Cardiac fibroblast (primary cell): Measurements from ENCODE around the gene MAN1C1.

ENCODE experiments used
- DNase-seq, 2 donors: peaks; one replicate each; pipeline versions ENCODE4 v3.0.0 to v3.0.0-alpha.2; 2010; ENCODE audit warnings: low read depth in 2 of 2
- H3K4me3 ChIP-seq, 2 donors: replicated peaks in 1 of 2; 1 replicate in 1 of 2; 2 replicates in 1 of 2; pipeline ENCODE4 v1.5.1; 2011; ENCODE audit warnings: low read depth in 2 of 2, low read length in 2 of 2, mild to moderate bottlenecking in 2 of 2, moderate library complexity in 1 of 2
- TF ChIP-seq, protein P1 (sequence below): IDR thresholded peaks from one replicate; pipeline ENCODE4 v1.5.1; 2011; ENCODE audit warnings: low read depth, mild to moderate bottlenecking, low read length, inconsistent platforms

The MAN1C1 gene

DNA sequence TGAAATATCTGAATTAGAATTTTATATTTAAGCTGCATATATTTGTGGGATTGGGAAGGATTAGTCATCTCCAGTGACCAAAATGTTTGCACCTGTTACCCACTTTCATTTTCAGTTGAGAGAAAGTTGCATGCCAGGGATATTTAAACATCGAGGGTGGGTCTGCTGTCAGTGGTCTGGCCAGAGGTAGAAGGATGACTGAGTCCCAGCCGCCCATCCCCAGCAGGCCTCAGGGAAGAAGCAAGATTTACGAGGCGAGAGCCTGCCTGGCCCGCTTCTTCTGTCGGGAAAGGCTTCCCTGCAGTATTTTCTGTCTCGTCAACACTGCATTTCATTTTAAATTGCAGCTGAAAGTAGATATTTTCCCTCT, 1.4 kb upstream of the MAN1C1 start:
- DNase-seq = no peak
- no peak overlapping the region for H3K4me3 ChIP-seq
- TF ChIP-seq, protein P1, sequence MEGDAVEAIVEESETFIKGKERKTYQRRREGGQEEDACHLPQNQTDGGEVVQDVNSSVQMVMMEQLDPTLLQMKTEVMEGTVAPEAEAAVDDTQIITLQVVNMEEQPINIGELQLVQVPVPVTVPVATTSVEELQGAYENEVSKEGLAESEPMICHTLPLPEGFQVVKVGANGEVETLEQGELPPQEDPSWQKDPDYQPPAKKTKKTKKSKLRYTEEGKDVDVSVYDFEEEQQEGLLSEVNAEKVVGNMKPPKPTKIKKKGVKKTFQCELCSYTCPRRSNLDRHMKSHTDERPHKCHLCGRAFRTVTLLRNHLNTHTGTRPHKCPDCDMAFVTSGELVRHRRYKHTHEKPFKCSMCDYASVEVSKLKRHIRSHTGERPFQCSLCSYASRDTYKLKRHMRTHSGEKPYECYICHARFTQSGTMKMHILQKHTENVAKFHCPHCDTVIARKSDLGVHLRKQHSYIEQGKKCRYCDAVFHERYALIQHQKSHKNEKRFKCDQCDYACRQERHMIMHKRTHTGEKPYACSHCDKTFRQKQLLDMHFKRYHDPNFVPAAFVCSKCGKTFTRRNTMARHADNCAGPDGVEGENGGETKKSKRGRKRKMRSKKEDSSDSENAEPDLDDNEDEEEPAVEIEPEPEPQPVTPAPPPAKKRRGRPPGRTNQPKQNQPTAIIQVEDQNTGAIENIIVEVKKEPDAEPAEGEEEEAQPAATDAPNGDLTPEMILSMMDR = no peak

DNA sequence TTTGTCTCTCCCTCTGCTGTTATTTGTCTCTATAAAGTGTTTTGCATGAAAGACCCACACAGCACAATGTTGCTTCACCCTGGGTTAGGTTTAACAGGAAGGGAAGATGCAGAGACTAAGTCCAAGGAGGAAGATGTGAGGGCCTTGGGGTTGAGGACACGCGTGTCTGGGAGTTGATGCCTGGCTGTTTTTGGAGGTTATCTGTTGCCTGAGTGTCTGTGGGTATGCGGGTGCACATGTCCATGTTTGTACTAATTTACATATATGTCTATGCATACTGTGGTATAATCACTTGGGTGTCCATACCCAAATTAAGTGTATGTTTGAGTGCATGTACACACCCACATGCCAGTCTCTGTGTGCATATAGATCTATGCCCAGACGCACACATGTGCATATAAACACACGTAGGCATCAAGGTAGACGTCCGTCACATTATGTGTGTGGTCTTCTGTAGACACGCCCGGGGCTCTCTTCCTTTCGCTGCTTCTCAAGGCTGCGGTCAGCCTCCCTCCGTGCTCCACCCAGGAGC, 962 bp upstream of the MAN1C1 start:
- TF ChIP-seq, protein P1 = no peak
- DNase-seq = no peak
- H3K4me3 ChIP-seq = peak overlapping the region; percentile 45 to 50

DNA sequence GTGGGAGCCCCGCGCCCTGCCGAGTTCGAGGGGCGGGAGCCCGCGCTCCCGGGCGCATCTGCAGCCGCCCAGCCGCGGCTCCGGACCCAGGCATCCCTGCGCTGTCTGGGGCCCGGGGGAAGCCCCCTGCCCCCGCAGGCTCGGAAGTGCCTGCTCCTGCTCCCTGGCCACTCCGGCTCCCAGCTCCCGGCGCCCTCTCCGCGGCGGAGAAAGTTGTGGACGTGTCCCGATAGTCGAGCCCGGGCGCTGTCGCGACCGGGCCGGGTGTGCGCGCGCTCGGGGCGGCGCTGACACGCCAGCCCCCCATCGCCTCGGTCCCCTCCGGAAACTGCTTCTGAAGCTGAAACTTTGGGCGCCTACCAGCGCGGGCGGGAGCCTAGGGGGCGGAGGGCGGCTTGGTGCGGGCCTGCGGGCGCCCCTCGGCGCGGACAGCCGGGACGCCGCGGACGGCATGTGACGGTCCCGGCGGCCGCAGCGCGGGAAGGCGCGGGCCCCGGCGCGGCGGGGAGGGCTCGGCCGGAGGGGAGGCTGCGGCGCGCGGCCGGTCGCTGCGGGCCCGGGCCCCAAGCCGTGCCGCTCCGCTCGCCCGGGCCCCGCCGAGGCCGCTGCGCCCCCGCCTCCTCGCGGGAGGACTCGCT, 515 bp downstream of the MAN1C1 start:
- TF ChIP-seq, protein P1 = no peak
- DNase-seq = no peak
- peak overlapping the region; percentile 50 to 65 for H3K4me3 ChIP-seq

DNA sequence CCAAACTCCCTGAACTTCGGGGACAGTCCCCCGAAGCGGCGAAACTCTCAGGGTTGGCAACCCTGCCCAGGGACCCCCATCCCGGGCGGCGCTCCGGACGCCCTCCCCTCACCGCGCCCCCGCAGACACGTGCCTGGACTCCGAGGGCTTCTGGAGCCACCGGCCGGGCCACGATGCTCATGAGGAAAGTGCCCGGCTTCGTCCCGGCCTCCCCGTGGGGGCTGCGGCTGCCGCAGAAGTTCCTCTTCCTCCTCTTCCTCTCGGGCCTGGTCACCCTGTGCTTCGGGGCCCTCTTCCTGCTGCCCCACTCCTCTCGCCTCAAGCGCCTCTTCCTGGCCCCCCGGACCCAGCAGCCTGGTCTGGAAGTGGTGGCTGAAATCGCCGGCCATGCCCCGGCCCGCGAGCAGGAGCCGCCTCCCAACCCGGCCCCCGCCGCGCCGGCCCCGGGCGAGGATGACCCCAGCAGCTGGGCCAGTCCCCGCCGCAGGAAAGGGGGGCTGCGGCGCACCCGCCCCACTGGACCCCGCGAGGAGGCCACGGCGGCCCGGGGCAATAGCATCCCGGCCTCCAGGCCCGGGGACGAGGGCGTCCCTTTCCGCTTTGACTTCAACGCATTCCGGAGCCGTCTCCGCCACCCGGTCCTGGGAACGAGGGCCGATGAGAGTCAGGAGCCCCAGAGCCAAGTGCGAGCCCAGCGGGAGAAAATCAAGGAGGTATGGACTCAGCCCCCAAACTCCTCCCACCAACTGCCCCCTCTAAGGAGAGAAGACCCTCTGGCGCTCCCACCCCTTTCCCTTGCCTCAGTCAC, 1.2 kb downstream of the MAN1C1 start:
- DNase-seq = no peak
- TF ChIP-seq, protein P1 = no peak
- peak overlapping the region; percentile 30 to 65 for H3K4me3 ChIP-seq

DNA sequence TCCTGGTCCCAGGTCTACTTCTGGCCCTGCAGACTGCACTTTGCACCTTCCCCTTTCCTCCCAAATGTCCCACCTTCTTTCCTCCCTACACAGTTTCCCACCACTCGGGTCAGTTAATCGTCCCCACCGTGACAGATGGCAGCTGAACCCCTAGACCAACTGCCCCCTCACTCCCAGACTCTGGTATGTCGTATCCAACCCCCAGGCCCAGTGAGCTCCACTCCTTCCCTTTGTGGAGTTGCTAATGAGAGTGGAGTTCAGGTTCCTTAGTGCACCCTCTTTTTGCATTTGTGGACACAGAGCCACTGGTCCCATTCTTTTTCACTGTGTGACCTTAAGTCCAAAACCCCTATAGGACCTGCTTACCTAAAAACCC, 1.8 kb downstream of the MAN1C1 start:
- no peak for DNase-seq
- TF ChIP-seq, protein P1 = no peak
- H3K4me3 ChIP-seq = peak overlapping the region in 1 of 2 donors; percentile 65

DNA sequence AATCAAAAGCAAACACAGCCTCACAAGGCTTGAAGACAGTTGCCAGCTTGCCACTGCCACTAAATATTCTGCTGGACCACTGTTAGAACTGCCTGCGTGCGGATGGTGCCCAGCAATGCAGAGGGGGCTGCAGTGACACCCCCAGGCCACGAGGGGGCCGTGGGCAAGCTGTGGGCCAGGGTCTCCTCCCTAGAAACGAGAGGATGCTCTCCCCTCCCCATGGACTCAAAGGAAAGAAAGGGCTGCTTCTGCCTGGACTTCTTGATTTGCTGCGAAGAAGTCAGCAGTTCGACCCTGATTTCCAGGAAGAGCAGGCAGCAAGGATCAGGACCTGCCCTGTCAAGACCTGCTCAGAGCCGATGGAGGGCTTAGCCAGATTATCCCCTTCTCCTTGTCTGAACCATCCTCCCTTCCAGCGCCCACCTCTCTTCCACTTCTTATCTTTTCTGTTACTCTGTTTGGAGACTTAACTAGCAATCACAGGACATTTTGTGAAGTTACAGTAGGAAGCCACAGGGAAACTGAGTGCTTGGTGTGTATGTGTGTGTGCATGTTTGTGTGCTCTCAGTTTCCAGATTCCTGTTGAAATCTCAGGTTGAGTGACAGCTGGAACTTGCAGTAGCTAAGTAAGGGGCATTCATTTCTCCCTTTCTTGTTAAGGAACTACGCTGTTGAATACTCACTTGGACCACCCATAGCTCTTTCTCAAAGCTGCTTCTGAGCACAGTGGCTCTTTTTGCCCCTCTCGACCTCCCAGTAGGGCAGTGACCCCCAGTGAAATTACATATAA, 2.7 kb downstream of the MAN1C1 start:
- DNase-seq = peak in 1 of 2 donors; percentile 48
- peak overlapping the region in 1 of 2 donors; percentile 28 for H3K4me3 ChIP-seq
- TF ChIP-seq, protein P1 = peak; percentile 79
